Fibroblast of the aortic adventitia (primary cell): ENCODE measurements around the gene UBC. TPM values are rescaled to one million over a fixed set of nuclear protein-coding genes. Genes with fewer than 3 reads are reported as not detected.
"Not testable (repeated sequence)": the region's sequence is repeated elsewhere in the genome, so short reads cannot be mapped to it uniquely, and the experiment has no call there.

Experiments
- DNase-seq: peaks from one replicate; pipeline ENCODE4 v3.0.0-alpha.2; 2010; ENCODE audit warnings: low read depth
- H3K4me3 ChIP-seq: 2 replicates; pipeline ENCODE4 v1.5.1; 2011; ENCODE audit warnings: low read depth, mild to moderate bottlenecking, control low read depth, low read length, moderate library complexity
- CTCF ChIP-seq: IDR thresholded peaks from 2 replicates; pipeline ENCODE4 v1.5.1; 2011; ENCODE audit warnings: mild to moderate bottlenecking, low read length, control low read depth, inconsistent platforms; ENCODE audit not compliant: insufficient read depth
- total RNA-seq: library from RNA; depleted of rRNA; stranded (reverse); fragments of >200 nt; gene quantifications from 2 replicates; pipeline ENCODE4 v1.2.3, GENCODE V29; 2012; ENCODE audit warnings: low replicate concordance

UBC gene
- total RNA-seq, 1 donor = 1,400 TPM

GRCh38 chr12:124893792-124894516, 20.5 kb downstream of the UBC start:
- no peak overlapping the region for H3K4me3 ChIP-seq
- no peak for TF ChIP-seq CTCF
- DNase-seq = no peak

GRCh38 chr12:124888260-124888659, 26.2 kb downstream of the UBC start:
- H3K4me3 ChIP-seq = no peak overlapping the region
- TF ChIP-seq CTCF = no peak
- peak; percentile 41 for DNase-seq

- not testable (repeated sequence) for DNase-seq, H3K4me3 ChIP-seq
These were observed 26.7 kb downstream of the UBC start for GRCh38 chr12:124887766-124888165.

- no peak for DNase-seq
- no peak overlapping the region for H3K4me3 ChIP-seq
- no peak for TF ChIP-seq CTCF
These were observed 29.6 kb downstream of the UBC start for GRCh38 chr12:124884587-124885438.

- TF ChIP-seq CTCF = no peak
- DNase-seq = no peak
- H3K4me3 ChIP-seq = no peak overlapping the region
These were observed 31.0 kb downstream of the UBC start for GRCh38 chr12:124883263-124884130.

- no peak for DNase-seq
- H3K4me3 ChIP-seq = no peak overlapping the region
- TF ChIP-seq CTCF = no peak
These were observed 33.3 kb downstream of the UBC start for GRCh38 chr12:124881123-124881522.

- not testable (repeated sequence) for DNase-seq
These were observed 34.1 kb downstream of the UBC start for GRCh38 chr12:124880335-124880734.

More at GRCh38 chr12:124880335-124880734, 34.1 kb downstream of the UBC start:
- not testable (repeated sequence) for H3K4me3 ChIP-seq
